Liver (tissue), 9 donors: ENCODE data around the gene SAC3D1. TPM values are rescaled to one million over a fixed set of nuclear protein-coding genes. Genes with fewer than 3 reads are reported as not detected.

Experiments
- DNase-seq: peaks from one replicate; pipeline ENCODE4 v3.0.0-alpha.2; 2017; ENCODE audit warnings: low spot score
- H3K27ac ChIP-seq, 2 donors: one replicate each; pipeline ENCODE4 v1.7.0; 2013; ENCODE audit warnings: inconsistent platforms in 2 of 2, low read length in 2 of 2, control low read depth in 1 of 2, low read depth in 1 of 2, mild to moderate bottlenecking in 1 of 2
- H3K27me3 ChIP-seq, 4 donors: one replicate each; pipeline versions ENCODE4 v1.6.1 to v1.7.0; 2013; ENCODE audit warnings: low read length in 3 of 4, inconsistent platforms in 1 of 4, mild to moderate bottlenecking in 1 of 4, moderate library complexity in 1 of 4; ENCODE audit not compliant: control insufficient read depth in 4 of 4, insufficient read depth in 4 of 4
- H3K36me3 ChIP-seq, 4 donors: one replicate each; pipeline versions ENCODE4 v1.6.1 to v1.7.0; 2013; ENCODE audit warnings: low read length in 3 of 4, mild to moderate bottlenecking in 3 of 4, low read depth in 1 of 4, moderate library complexity in 1 of 4; ENCODE audit not compliant: control insufficient read depth in 4 of 4, insufficient read depth in 3 of 4
- H3K4me1 ChIP-seq, 4 donors: one replicate each; pipeline versions ENCODE4 v1.6.1 to v1.7.0; 2013; ENCODE audit warnings: low read length in 3 of 4, mild to moderate bottlenecking in 3 of 4, moderate library complexity in 1 of 4; ENCODE audit not compliant: control insufficient read depth in 4 of 4, insufficient read depth in 4 of 4
- H3K4me3 ChIP-seq, 3 donors: one replicate each; pipeline versions ENCODE4 v1.6.1 to v1.7.0; 2013; ENCODE audit warnings: low read length in 3 of 3, control low read depth in 1 of 3, low read depth in 1 of 3, mild to moderate bottlenecking in 1 of 3
- H3K9ac ChIP-seq, 2 donors: one replicate each; pipeline ENCODE4 v1.7.0; 2013; ENCODE audit warnings: low read length in 2 of 2, mild to moderate bottlenecking in 2 of 2, moderate library complexity in 2 of 2, control low read depth in 1 of 2, low read depth in 1 of 2
- H3K9me3 ChIP-seq, 4 donors: one replicate each; pipeline versions ENCODE4 v1.6.1 to v1.7.0; 2013; ENCODE audit warnings: low read length in 3 of 4; ENCODE audit not compliant: control insufficient read depth in 4 of 4
- ATF3 ChIP-seq: IDR thresholded peaks from 2 replicates; pipeline ENCODE4 v1.6.1; 2016; ENCODE audit warnings: antibody characterized with exemption
- CTCF ChIP-seq: fragments of 150-350 bp; IDR thresholded peaks from 2 replicates; pipeline ENCODE4 v1.5.1; 2017; ENCODE audit warnings: improper control_type of control experiment, low read depth, low read length; ENCODE audit not compliant: missing input control
- EGR1 ChIP-seq, 2 donors: IDR thresholded peaks; 2 replicates each; pipeline ENCODE4 v1.6.1; 2016 to 2018; ENCODE audit warnings: antibody characterized with exemption in 2 of 2, low read depth in 2 of 2
- FOXA1 ChIP-seq: IDR thresholded peaks from 2 replicates; pipeline ENCODE4 v1.6.1; 2016; ENCODE audit warnings: antibody characterized with exemption
- FOXA2 ChIP-seq: IDR thresholded peaks from 2 replicates; pipeline ENCODE4 v1.6.1; 2016; ENCODE audit warnings: antibody characterized with exemption
- GABPA ChIP-seq, 2 donors: IDR thresholded peaks in 1 of 2; conservative IDR thresholded peaks in 1 of 2; 2 replicates each; pipeline ENCODE4 v1.6.1; 2016; ENCODE audit warnings: antibody characterized with exemption in 2 of 2, mild to moderate bottlenecking in 1 of 2, moderate library complexity in 1 of 2
- HNF4A ChIP-seq, 2 donors: conservative IDR thresholded peaks; 2 replicates each; pipeline ENCODE4 v1.6.1; 2016; ENCODE audit warnings: antibody characterized with exemption in 2 of 2, mild to moderate bottlenecking in 2 of 2
- HNF4G ChIP-seq: IDR thresholded peaks from 2 replicates; pipeline ENCODE4 v1.6.1; 2016; ENCODE audit warnings: antibody characterized with exemption
- JUND ChIP-seq, 2 donors: IDR thresholded peaks; 2 replicates each; pipeline ENCODE4 v1.6.1; 2016; ENCODE audit warnings: antibody characterized with exemption in 2 of 2
- MAX ChIP-seq: IDR thresholded peaks from 2 replicates; pipeline ENCODE4 v1.6.1; 2016; ENCODE audit warnings: antibody characterized with exemption
- NR2F2 ChIP-seq: IDR thresholded peaks from 2 replicates; pipeline ENCODE4 v1.6.1; 2016; ENCODE audit warnings: antibody characterized with exemption
- RAD21 ChIP-seq, 2 donors: IDR thresholded peaks; 2 replicates each; pipeline ENCODE4 v1.6.1; 2016; ENCODE audit warnings: antibody characterized with exemption in 2 of 2, mild to moderate bottlenecking in 2 of 2
- REST ChIP-seq: IDR thresholded peaks from 2 replicates; pipeline ENCODE4 v1.6.1; 2016; ENCODE audit warnings: antibody characterized with exemption, mild to moderate bottlenecking
- RXRA ChIP-seq, 2 donors: IDR thresholded peaks; 2 replicates each; pipeline ENCODE4 v1.6.1; 2017 to 2018; ENCODE audit warnings: antibody characterized with exemption in 2 of 2, mild to moderate bottlenecking in 1 of 2
- SP1 ChIP-seq: IDR thresholded peaks from 2 replicates; pipeline ENCODE4 v1.6.1; 2018; ENCODE audit warnings: antibody characterized with exemption, mild to moderate bottlenecking
- TAF1 ChIP-seq: conservative IDR thresholded peaks from 2 replicates; pipeline ENCODE4 v1.6.1; 2016; ENCODE audit warnings: antibody characterized with exemption, mild to moderate bottlenecking
- YY1 ChIP-seq: IDR thresholded peaks from 2 replicates; pipeline ENCODE4 v1.6.1; 2016; ENCODE audit warnings: antibody characterized with exemption, mild to moderate bottlenecking
- ZBTB33 ChIP-seq: IDR thresholded peaks from 2 replicates; pipeline ENCODE4 v1.6.1; 2016; ENCODE audit warnings: antibody characterized with exemption
- WGBS: extraction: QIAGEN DNeasy Blood & Tissue Kit; methylation state at CpG from one replicate; pipeline ENCODE4 v1.1.7; 2013; 5-methylcytosine and 5-hydroxymethylcytosine counted together
- polyA plus RNA-seq, 2 donors: library from polyadenylated mRNA; stranded (reverse) in 1 of 2; unstranded in 1 of 2; fragments of 200-250 nt in 1 of 2; fragments of >200 nt in 1 of 2; fragmentation: Nextera tagmentation in 1 of 2; extraction: Ambion mirVana in 1 of 2; gene quantifications; one replicate each; pipeline versions ENCODE4 v1.2.1 to v1.2.3, GENCODE V29; 2013 to 2015
- total RNA-seq, 2 donors: library from RNA; depleted of rRNA; stranded (reverse); fragments of >200 nt; gene quantifications; one replicate each; pipeline ENCODE4 v1.2.3, GENCODE V29; 2014
- donor health status: healthy.
- donor health status: healthy.
- donor health status: healthy.
- donor health status: healthy.
- donor health status: healthy.

SAC3D1 gene
- total and polyA plus RNA-seq, 4 donors = 3.8 to 7.9 (median 6.8) TPM

GRCh38 chr11:65034423-65034822, 6.6 kb upstream of the SAC3D1 start:
- no peak for DNase-seq
- Histone ChIP-seq H3K9me3 (no peaks in the 10 kb centered on the region), H3K4me1 (peaks cover 0 to 2% (median 0%) of the 10 kb centered on the region in 4 donors), H3K36me3 (peaks cover 3 to 38% (median 18%) of the 10 kb centered on the region in 4 donors), H3K4me3 (no peak overlapping the region), H3K27me3 (no peaks in the 10 kb centered on the region), H3K27ac (no peak overlapping the region), H3K9ac (no peak overlapping the region)
- no peak for TF ChIP-seq HNF4G
- WGBS = 92% methylated on average over 2 of the region's 2 CpGs

- peaks cover 3 to 38% (median 18%) of the 10 kb centered on the region in 4 donors for H3K36me3 ChIP-seq
- no peak overlapping the region for H3K9ac ChIP-seq
- H3K4me1 ChIP-seq = peaks cover 0 to 10% (median 6%) of the 10 kb centered on the region in 4 donors
- H3K27ac ChIP-seq = no peak overlapping the region
- TF ChIP-seq RXRA (IDR thresholded peaks at IDR 0.05) (no peak), JUND (IDR thresholded peaks at IDR 0.05) (no peak), EGR1 (IDR thresholded peaks at IDR 0.05; ENCODE audit: low read depth in 2 of 2) (no peak), HNF4G (no peak), FOXA1 (no peak), YY1 (no peak), RAD21 (IDR thresholded peaks at IDR 0.05) (no peak), MAX (no peak), ZBTB33 (no peak), ATF3 (no peak), REST (no peak), HNF4A (conservative IDR thresholded peaks at IDR 0.05) (no peak), FOXA2 (no peak), NR2F2 (no peak), CTCF (no peak), GABPA (IDR thresholded peaks at IDR 0.05 in 1 of 2, conservative IDR thresholded peaks at IDR 0.05 in 1 of 2) (no peak), TAF1 (no peak), SP1 (no peak)
- DNase-seq = no peak
- 92% methylated on average over 11 of the region's 11 CpGs for WGBS
- H3K27me3 ChIP-seq = no peaks in the 10 kb centered on the region
- H3K4me3 ChIP-seq = no peak overlapping the region
- no peaks in the 10 kb centered on the region for H3K9me3 ChIP-seq
Measured at GRCh38 chr11:65035579-65035978, 5.4 kb upstream of the SAC3D1 start.
